GM18519 (cell line): ENCODE measurements around the gene MARK2.
"Not testable (repeated sequence)": the region's sequence is repeated elsewhere in the genome, so short reads cannot be mapped to it uniquely, and the experiment has no call there.

ENCODE experiments used
- ATAC-seq: cut with Tn5 transposase; IDR thresholded peaks from one replicate; pipeline ENCODE4 v1.9.1; 2021; ENCODE audit warnings: mild to moderate bottlenecking, moderate library complexity; ENCODE audit not compliant: unreplicated experiment, low FRiP score

Gene MARK2

DNA sequence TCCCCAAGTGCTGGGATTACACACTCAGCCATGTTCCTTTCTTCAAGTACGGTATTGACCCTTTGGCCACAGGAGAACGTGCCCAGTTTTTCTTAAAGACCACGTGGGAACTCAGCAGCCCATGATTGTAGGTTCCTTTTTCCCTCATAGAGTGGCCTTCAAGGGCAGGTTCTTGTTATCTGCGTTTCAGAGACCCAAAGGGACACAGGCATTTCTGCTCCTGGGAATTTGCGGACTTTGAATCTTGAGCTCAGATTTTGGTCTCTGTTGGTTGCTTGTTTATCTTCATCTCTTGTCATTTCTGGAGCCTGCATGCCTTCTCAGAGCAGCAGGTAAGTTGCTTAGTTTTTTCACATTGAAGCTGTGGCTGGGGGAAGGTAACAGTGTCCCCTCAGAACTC is 12.0 kb downstream of the MARK2 start:
- no peak for ATAC-seq

DNA sequence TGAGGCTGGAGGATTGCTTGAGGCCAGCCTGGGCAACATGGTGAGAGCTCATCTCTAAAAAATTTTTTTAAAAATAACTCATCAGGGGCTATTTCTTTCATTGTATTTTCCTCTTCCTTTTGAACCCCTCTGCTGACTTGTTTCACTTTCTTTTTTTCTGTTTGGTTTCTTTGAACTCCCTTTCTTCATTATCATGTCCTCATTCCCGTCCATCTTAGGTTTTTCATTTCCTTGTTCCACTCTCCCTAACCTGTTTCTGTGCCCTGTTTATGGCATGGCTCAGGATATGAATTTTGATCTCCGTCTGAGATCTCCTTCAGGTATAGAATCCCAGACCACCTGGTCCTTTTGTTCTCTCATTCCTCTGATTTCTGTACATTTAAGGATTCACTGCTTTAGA is 12.5 kb downstream of the MARK2 start:
- no peak for ATAC-seq

DNA sequence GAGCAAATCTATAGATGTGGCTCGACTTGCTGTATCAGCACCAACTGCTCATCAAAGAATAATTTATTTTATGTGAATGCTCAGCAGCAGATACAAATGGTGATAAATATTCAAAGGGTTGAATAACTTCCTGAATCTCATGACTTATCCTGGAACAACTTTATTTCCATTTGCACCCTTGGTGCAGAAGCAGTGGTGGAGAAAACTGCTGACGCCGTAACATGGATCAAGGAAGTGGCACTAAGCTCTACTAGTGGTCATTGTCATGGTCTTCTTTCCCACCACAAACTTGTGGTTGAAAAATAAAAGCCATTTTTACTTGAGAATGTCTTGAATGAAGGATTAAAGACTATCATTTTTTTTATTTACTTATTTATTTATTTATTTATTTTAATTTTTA is 14.6 kb downstream of the MARK2 start:
- ATAC-seq: no peak

DNA sequence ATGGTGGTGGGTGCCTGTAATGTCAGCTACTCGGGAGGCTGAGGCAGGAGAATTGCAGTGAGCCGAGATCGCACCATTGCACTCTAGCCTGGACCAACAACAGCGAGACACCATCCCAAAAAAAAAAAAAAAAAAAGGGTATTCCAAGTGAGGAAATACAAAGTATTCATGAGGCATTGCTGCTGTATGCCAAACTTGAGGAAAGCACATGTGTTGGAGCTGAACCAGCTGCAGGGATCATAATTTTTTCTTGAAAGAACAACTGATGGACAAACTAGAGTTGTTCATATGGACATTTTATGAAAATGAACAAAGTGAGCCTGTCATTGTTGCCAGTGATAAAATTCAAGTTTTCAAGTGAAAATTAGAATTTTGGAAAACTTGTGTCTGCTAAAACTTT is 15.8 kb downstream of the MARK2 start:
- no peak for ATAC-seq

DNA sequence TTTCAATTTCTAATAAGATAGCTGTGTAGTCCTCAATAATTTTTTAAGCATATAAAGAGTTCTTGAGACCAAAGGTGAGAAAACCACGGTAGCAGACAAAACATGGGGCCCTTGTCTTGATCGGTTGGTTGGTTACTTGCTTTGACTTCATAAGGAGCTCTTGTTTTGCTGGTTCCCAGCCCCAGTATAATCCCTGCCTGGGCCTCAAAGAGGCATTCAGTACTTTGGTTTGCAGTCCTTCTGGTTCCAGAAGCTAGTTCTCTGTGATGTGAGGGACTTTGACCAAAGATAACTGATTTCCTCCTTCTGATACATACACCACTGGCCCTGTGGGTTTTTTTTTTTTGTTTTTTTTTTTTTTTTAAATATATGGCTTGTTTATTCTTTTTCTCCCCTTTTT is 17.1 kb downstream of the MARK2 start:
- ATAC-seq: no peak

DNA sequence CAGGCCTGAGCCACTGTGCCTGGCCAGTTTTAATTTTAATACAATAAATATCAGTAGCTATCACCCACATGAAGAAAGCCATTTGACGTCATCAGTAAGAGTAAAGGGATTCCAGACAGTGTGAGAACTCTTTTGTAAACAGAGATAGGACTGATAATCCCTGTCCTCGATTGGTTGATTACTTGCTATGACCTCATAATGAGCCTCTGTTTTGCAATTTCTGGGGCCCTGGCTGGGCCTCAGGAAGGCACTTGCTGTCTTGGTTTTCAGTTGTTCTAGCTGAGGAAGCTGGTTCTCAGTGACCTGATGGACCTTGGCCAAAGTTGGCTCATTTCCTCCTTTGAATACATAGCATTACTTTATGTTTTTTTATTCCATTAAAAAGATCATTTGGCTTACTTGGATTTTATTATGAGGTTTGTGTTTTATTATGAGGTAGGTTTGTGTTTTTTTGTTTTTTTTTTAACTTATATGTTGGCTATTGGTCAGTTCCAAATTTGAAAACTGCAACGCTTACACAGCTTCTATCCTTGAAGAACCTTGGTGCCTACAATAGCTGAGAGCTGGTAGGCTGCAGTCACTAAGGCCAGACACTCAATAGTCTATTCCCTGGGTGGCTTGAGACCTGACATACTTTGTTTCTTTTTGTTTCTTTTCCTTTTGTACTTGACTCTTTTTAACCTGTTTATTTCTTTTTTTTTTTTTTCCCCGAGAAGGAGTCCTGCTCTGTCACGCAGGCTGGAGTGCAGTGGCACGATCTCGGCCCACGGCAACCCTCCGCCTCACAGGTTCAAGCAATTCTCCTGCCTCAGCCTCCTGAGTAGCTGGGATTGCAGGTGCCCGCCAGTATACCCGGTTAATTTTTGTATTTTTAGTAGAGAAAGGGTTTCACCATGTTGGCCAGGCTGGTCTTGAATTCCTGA is 20.0 kb downstream of the MARK2 start:
- no peak for ATAC-seq

DNA sequence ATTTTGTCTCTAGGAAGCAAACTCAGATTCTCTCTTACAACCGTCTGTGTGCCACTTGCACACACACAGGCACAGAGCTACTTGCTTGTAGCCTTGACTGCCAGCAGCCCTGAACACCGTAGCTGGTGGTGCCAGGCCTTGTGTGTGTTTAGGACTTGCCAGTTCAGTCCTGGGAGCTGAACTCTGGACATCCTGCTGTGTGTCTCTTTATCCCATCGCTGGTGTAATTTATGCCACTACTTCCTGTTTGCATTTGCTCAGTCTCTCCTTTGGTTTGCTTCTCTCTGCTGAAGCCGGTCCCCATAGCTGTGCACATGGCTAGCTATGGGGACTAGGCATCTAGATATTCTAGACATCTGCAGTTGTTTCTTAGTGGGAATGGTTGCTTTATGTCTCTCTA is 24.0 kb downstream of the MARK2 start:
- no peak for ATAC-seq

DNA sequence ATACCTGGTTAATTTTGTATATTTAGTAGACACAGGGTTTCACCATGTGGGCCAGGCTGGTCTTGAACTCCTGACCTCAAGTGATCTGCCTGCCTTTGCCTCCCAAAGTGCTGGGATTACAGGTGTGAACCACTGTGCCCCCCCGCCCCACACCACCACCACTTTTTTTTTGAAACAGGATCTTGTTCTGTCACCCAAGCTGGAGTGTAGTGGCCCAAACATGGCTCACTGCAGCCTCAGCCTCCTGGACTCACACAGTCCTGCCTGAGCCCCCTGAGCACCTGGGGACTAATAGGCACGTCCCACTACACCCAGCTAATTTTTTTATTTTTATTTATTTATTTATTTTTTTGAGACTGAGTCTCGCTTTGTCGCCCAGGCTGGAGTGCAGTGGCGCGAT is 24.7 kb downstream of the MARK2 start:
- ATAC-seq: not testable (repeated sequence)

DNA sequence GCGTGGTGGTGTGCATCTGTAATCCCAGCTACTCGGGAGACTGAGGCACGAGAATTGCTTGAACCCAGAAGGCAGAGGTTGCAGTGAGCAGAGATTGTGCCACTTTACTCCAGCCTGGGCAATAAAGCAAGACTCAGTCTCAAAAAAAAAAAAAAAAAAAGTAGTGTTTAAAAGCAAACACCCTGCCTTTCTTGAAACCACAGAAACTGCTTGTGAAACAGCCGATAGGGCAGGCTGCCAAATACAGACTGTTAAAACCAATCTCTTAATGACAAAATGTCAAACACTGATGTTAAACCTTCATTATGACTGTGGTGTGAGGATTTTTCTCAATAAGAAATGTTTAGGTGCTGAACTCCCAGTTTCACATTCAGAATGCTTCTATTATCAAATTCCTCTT is 27.3 kb downstream of the MARK2 start:
- peak; percentile 44 for ATAC-seq

DNA sequence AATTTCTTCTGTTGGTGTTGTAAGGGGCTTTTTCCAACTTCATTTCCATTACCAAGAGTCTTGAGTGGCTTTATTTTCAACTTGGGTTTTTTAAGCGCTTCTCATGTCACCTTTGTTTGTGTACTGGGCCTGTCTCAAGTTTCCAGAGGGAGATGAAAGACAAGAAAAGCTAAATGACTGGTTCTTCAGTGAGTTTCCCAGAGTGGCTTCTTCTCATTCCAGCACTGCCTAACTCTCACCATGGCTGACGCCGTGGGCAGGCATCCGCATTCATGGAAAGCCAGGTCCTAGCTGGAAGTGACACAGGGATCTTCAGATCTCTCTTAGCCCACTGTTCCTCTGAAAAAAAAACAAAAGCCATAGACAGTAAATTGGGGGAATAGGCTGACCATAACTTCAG is 28.6 kb downstream of the MARK2 start:
- ATAC-seq: no peak

DNA sequence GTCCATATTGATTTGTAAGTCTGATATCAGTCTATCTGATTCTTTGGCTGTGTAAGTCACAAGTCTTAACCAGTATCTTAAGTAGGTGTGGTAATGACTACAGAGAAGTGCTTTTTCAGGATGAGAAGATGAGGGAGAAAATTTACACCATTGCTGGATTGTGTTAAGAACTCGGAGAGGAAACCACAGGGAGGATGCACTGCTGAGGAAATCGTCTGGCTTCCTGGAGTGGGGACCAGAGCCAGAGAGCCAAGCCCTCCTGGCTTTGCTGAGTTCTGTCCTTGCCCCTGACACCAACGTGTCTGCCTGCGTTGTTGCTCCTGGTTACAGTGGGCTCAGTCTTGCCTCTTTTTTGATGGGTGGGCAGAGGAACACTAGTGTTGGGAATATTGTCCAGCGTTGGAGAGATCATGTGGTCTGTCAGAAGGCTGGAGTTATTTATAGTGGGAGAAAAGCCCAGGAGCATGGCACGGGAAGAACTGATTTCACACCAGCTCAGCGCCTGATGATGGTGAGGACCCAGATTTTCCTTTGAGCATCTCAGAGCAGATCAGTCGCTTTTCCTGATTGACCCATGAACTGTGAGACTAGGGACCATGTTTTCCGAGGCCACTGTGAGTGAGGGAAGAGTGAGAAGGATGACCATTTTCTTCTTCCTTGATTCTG is 29.6 kb downstream of the MARK2 start:
- ATAC-seq: no peak

DNA sequence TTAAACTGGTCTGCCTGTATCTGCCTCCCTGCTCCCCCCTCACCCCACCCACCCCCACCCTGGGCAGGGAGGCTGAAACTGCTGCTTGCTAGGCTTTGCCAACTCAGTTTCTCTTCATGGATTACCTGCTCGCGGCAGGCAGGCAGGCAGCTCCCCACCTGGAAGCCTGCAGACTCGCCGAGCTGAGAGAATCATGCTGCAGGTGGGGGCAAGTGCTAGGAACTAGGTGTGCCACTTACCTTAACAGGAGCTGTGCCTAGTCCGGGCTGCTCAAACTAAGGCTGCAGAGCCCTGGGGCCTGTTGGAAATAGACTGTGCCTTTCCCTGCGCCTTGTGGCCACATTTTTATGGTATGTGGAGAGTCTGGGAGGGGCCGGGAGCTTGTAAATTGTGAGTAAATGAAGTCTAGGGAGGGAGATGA is 30.3 kb downstream of the MARK2 start:
- ATAC-seq: no peak

DNA sequence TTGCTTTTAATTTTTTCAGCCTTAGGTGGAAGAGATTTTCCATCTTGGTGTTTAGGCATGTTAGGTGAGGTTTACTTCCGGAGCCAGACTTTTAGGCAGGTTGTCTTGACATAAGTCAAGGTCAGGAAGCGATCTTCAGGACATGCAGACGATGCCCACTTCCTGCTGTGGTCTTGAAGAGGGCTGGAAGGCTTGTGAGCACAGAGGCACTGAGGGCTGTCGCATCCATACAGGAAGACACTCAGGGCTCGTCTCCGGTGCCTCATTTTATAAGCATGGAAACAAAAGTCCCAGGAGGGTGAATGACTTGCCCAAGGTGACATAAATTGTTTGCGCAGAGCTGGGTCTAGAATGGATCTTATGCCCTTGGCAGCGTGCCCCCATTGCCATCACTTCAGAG is 30.8 kb downstream of the MARK2 start:
- no peak for ATAC-seq

DNA sequence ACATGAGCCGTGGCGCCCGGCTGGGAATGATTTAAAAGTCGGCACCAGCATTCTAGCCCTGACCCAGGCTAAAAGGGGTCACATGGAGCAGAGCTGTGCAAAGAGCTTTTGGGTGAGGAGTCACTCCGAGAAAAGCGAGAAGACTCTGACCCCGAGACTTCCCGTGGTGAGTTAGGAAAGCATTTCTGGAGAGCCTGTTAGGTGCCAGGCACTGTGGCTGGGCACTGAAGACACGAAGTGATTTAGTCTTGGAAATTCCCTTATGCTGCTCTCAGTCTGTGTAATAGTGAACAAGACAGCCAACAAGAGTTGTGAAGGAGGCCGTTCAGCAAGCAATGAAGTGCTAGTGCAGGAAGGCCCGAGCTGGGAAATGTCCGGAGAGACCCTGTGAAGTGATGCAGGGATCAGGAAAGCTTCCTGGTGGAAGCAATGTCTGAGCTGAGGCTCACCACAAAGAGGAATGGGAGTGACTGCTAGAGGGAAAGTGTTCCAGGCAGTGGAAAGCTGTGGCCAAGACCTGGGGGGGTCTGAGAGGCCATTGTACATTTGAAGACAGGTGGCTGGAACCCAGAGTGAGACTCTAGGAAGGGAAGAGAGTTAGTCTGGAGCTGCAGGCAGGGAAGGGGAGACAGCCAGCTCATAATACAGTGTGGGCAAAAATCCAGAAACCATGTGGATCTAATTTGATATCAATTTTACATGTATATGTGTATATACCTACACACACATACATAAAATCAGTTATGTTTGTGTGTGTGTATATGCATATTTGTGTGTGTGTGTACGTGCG is 31.6 kb downstream of the MARK2 start:
- no peak for ATAC-seq

DNA sequence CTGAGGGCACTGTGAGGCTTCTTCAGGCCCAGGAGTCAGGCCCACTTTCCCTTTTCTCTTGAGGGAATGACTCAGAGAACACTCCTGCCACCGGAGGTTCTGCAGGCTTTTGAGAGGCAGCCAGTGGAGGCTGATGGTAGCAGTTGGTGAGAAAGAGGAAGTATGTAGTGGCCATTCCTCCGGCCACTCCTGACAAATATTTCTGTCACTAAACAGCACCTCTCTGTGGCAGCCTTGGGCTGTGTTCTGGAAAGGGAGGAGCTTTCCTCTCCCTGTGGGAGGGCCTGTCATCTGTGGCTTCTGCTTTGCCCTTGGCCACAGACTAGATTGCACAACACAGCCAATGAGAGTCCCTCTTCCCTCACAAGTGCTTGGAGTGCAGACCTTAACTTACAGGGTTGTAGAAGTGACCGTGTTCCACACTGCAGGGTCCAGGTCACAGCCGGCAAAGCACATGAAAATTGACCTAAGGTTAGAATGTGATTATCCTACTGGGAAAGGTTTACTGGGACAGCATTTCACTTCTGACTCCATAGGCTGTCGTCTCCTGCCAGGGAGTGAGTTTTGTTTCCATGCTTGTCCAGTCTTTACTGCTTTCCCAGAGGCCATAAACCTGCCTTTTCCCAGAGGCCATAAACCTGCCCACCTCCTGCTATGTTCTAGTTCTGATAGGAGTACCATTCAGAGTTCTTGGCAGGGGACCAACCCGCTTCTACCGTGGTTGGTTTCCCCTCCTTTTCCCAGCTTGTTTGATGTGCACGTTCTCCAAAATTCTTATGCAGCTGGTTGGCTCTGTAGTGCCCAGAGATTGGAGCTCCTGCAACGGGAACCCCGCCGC is 33.3 kb downstream of the MARK2 start:
- peak; percentile 88 for ATAC-seq

DNA sequence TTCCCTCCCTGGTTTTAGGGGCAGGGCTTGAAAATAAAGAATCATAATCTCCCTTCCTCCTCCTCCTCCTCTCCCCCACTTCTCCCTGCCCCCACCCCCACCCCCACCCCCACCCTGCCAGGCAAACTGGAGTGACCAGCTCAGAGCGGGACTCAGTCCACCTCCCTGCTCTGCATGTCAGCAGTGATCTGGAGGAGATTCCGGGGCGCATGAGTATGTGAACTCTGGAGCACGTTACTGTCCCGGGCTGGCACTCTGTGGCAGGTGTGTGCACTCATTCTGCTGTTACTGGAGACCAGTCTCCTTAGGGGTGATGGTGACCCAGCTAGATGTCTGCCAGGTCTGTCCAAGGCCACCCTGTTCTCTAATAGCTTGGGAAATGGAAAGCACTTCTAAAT is 33.9 kb downstream of the MARK2 start:
- no peak for ATAC-seq

DNA sequence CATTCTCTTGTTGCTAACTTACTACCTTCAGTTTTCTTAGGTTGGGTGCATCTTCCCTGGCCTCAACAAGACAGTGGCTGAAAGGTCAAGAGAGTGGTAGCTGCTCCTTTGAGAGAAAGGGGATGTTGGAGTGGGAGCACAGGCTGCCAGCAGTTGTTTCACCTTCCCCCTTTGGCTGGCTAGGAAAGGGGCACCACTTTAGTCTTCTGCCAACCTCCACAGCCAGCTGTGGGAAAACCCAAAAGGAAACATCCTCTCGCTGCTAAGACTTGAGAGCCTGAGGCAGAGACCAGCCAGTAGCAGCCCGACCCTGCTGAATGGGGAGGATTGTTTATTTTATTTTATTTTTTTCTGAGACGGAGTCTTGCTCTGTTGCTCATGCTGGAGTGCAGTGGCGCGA is 34.4 kb downstream of the MARK2 start:
- ATAC-seq: no peak

DNA sequence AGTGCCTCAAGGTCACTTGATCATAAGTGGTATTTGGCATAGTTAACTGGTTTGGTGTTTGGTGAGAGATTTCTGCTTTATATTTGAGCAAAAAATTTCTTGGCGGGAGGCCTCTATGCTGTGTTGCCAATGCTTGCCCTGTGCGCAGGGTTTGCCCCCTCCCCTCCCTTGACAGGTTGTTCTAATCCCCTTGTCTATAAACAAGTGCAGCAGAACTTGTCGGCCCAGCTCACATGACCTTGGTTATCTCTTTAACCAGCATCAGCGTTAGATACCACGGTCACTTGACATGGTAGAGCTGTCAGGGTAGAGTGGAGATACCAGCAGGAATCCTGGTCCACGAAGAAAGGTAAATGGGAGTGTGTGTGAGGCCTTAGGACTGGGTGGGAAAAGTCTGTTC is 35.6 kb downstream of the MARK2 start:
- no peak for ATAC-seq

DNA sequence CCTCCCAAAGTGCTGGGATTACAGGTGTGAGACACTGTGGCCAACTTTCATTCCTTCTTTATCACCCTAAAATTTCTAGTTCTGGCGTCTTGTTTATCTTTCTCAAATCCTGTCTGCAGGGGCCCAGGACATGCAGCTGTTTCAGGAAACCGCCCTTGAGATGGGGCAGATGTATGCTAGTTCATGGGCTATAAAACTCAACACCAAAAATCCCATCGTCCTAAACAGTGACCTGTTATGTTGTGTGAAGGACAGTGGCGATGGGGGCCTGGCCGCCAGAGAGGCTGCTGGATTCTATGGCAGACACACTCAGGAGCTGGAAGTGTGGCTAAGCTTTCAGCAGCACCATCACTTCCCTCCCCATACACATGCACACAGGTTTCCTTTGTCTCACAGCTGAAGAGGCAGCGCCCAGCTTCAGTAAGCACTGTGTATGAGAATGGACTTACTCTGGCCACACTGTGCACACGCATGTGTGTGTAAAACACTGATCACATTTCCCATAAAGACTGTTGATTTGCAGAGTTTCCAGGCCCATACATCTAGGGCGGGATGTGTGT is 36.7 kb downstream of the MARK2 start:
- no peak for ATAC-seq

DNA sequence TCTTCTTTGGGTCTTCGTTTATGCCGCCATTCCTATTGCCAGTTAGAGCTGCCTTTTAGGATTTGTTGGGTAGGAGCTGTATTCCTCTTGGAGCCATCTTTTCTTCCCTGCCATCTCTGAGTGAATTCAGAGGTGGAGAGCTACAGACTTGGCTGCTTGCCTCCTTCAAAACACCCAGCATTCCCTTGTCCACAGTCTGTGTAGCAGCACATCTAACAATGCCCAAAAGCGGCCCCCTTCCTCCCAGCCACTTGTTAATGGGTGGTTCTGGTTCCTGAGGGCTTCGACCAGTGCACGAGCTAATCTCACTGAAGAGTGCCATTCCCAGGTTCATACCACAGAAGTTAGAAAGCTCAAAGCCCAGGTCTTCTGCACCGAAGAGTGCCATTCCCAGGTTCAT is 37.7 kb downstream of the MARK2 start:
- no peak for ATAC-seq
